Measurements from ENCODE around the gene PRKG1.

DNA sequence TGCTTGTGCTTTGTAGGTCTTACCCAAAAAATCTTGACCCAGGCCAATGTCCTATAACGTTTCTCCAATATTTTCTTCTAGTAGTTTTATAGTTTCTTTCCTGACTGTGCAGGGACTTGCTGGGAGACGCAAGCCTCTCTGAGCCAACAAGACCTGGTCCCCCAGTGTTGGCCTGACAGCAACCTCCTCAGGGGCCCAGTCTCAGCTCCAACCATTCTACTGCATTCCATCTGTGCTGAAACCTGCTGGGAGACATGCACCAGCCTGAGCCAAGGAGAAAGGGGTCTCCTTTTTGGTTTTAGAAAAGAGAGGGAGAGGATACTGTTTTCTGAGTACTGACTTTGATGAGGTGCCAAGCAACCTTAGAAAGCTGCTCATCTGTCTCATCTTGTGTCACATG, 251.4 kb downstream of the PRKG1 start:
- TF ChIP-seq, protein P1, sequence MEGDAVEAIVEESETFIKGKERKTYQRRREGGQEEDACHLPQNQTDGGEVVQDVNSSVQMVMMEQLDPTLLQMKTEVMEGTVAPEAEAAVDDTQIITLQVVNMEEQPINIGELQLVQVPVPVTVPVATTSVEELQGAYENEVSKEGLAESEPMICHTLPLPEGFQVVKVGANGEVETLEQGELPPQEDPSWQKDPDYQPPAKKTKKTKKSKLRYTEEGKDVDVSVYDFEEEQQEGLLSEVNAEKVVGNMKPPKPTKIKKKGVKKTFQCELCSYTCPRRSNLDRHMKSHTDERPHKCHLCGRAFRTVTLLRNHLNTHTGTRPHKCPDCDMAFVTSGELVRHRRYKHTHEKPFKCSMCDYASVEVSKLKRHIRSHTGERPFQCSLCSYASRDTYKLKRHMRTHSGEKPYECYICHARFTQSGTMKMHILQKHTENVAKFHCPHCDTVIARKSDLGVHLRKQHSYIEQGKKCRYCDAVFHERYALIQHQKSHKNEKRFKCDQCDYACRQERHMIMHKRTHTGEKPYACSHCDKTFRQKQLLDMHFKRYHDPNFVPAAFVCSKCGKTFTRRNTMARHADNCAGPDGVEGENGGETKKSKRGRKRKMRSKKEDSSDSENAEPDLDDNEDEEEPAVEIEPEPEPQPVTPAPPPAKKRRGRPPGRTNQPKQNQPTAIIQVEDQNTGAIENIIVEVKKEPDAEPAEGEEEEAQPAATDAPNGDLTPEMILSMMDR (conservative IDR thresholded peaks at IDR 0.05 in 1 of 2, IDR thresholded peaks at IDR 0.05 in 1 of 2; ENCODE audit: extremely low read depth in 1 of 2, insufficient read depth in 1 of 2, low read depth in 1 of 2, low read length in 2 of 2), result no peak
- no peak for TF ChIP-seq EZH2 (IDR thresholded peaks at IDR 0.05; ENCODE audit: borderline replicate concordance, low read length)
